HepG2 (cell line): ENCODE data around the gene PEPD. TPM values are rescaled to one million over a fixed set of nuclear protein-coding genes. Genes with fewer than 3 reads are reported as not detected.
"Not testable (repeated sequence)": the region's sequence is repeated elsewhere in the genome, so short reads cannot be mapped to it uniquely, and the experiment has no call there.

Source experiments
- ATAC-seq: fragments of 200-7000 bp; cut with Tn5 transposase; 3 replicates; pipeline ENCODE4 v1.9.1; 2020; ENCODE audit warnings: mild to moderate bottlenecking, moderate library complexity
- BruUV-seq: library from RNA; stranded (reverse); fragments of 400-500 nt; replicated peaks from 2 replicates; lab custom pipeline; 2021; lab: Mats Ljungman, UMichigan
- CTCF ChIA-PET: fragments of 300-600 bp; formaldehyde crosslinking; extraction: SDS; loops from one replicate; lab custom pipeline; 2021; ENCODE audit warnings: low total read pairs, inconsistent platforms, low intra/inter-chr PET ratio; lab: Yijun Ruan, JAX
- POLR2A ChIA-PET: fragments of 350-600 bp; sonication (Branson Sonifier 250); formaldehyde crosslinking; loops from one replicate; lab custom pipeline; 2020; ENCODE audit warnings: antibody characterized with exemption, inconsistent platforms; lab: Yijun Ruan, JAX
- DNase-seq: peaks from one replicate; pipeline ENCODE4 v3.0.0-alpha.2; 2015; ENCODE audit warnings: low spot score
- FAIRE-seq: peaks from 3 replicates; lab custom pipeline; 2011; peaks lifted over from hg19 to GRCh38; lab: Jason Lieb, UNC
- H2AFZ ChIP-seq: one replicate; pipeline ENCODE4 v1.6.1; 2011; ENCODE audit warnings: low read length, inconsistent platforms
- H3K27ac ChIP-seq: fragments of 300-600 bp; 3 replicates; pipeline ENCODE4 v1.8.0; 2011; ENCODE audit warnings: mixed run types, mild to moderate bottlenecking, mixed read lengths, low read length, inconsistent platforms; ENCODE audit not compliant: insufficient read depth; ENCODE audit errors: extremely low read length
- H3K27me3 ChIP-seq, 2 experiments: fragments of 200-600 bp in 1 of 2; 2 replicates in 1 of 2; 3 replicates in 1 of 2; pipeline versions ENCODE4 v1.6.0 to v1.8.0; 2011; ENCODE audit warnings: low read length in 2 of 2, mild to moderate bottlenecking in 2 of 2, moderate library complexity in 2 of 2, inconsistent platforms in 1 of 2; ENCODE audit not compliant: insufficient read depth in 2 of 2, control insufficient read depth in 1 of 2
- H3K36me3 ChIP-seq, 2 experiments: fragments of 200-600 bp in 1 of 2; replicated peaks in 1 of 2; 2 replicates in 1 of 2; 3 replicates in 1 of 2; pipeline versions ENCODE4 v1.5.1 to v1.8.0; 2011; ENCODE audit warnings: low read length in 2 of 2, inconsistent platforms in 1 of 2; ENCODE audit not compliant: insufficient read depth in 2 of 2, control insufficient read depth in 1 of 2
- H3K4me1 ChIP-seq: 2 replicates; pipeline ENCODE4 v1.5.1; 2012; ENCODE audit warnings: low read length, inconsistent platforms; ENCODE audit not compliant: insufficient read depth
- H3K4me2 ChIP-seq: 2 replicates; pipeline ENCODE4 v1.6.0; 2011; ENCODE audit warnings: low read depth, low read length, inconsistent platforms
- H3K4me3 ChIP-seq, 3 experiments: fragments of 200-600 bp in 1 of 3; sonication (generic), shearing (Covaris generic) in 1 of 3; replicated peaks in 1 of 3; 2 replicates each; pipeline ENCODE4 v1.5.1; 2011 to 2016; ENCODE audit warnings: low read length in 3 of 3, inconsistent platforms in 2 of 3, low read depth in 2 of 3, mild to moderate bottlenecking in 2 of 3, control low read depth in 1 of 3, mixed read lengths in 1 of 3; ENCODE audit not compliant: insufficient read depth in 1 of 3
- H3K79me2 ChIP-seq: one replicate; pipeline ENCODE4 v1.6.1; 2011; ENCODE audit warnings: low read length, inconsistent platforms; ENCODE audit not compliant: insufficient read depth
- H3K9ac ChIP-seq: 2 replicates; pipeline ENCODE4 v1.6.0; 2011; ENCODE audit warnings: mild to moderate bottlenecking, low read depth, low read length, inconsistent platforms; ENCODE audit not compliant: insufficient read depth
- H3K9me3 ChIP-seq: 2 replicates; pipeline ENCODE4 v1.5.1; 2012; ENCODE audit warnings: mild to moderate bottlenecking, low read length
- H4K20me1 ChIP-seq: 2 replicates; pipeline ENCODE4 v1.6.0; 2011; ENCODE audit warnings: inconsistent platforms, mild to moderate bottlenecking, low read length, moderate library complexity; ENCODE audit not compliant: insufficient read depth
- AHDC1 ChIP-seq: sonication (generic); formaldehyde crosslinking; IDR thresholded peaks from 2 replicates; pipeline ENCODE4 v1.5.1; 2020; ENCODE audit warnings: mild to moderate bottlenecking, missing genetic modification reagents, borderline replicate concordance
- CC2D1A ChIP-seq: sonication (generic); formaldehyde crosslinking; IDR thresholded peaks from 2 replicates; pipeline ENCODE4 v1.8.1; 2023; ENCODE audit warnings: mild to moderate bottlenecking, missing genetic modification reagents
- MBNL3 ChIP-seq: fragments of 250-450 bp; sonication (Bioruptor Pico); conservative IDR thresholded peaks from 2 replicates; pipeline ENCODE4 v1.8.0; 2022; ENCODE audit warnings: mild to moderate bottlenecking, inconsistent platforms
- MXD1 ChIP-seq: sonication (generic); formaldehyde crosslinking; IDR thresholded peaks from 2 replicates; pipeline ENCODE4 v1.4.0; 2020; ENCODE audit warnings: mild to moderate bottlenecking, missing genetic modification reagents
- NPAS2 ChIP-seq: sonication (generic); formaldehyde crosslinking; IDR thresholded peaks from 2 replicates; pipeline ENCODE4 v1.8.0; 2022; ENCODE audit warnings: mild to moderate bottlenecking, missing genetic modification reagents, borderline replicate concordance
- ZNF251 ChIP-seq: sonication (generic); formaldehyde crosslinking; IDR thresholded peaks from 2 replicates; pipeline ENCODE4 v1.9.0; 2021; ENCODE audit warnings: mild to moderate bottlenecking, missing genetic modification reagents
- ZNF691 ChIP-seq: sonication (generic); formaldehyde crosslinking; IDR thresholded peaks from 2 replicates; pipeline ENCODE4 v1.4.0; 2020; ENCODE audit warnings: missing genetic modification reagents, low read depth, mild to moderate bottlenecking, borderline replicate concordance
- ZNF747 ChIP-seq: sonication (generic); formaldehyde crosslinking; IDR thresholded peaks from 2 replicates; pipeline ENCODE4 v1.8.1; 2023; ENCODE audit warnings: missing genetic modification reagents, mild to moderate bottlenecking, borderline replicate concordance
- ZNF800 ChIP-seq: sonication (generic); formaldehyde crosslinking; IDR thresholded peaks from 2 replicates; pipeline ENCODE4 v1.4.0; 2020; ENCODE audit warnings: missing genetic modification reagents
- WGBS: methylation state at CpG from one replicate; pipeline ENCODE4 v1.1.6; 2017; ENCODE audit warnings: low lambda C conversion rate; 5-methylcytosine and 5-hydroxymethylcytosine counted together
- in situ Hi-C: cut with HindIII; loops from 2 replicates; pipeline ENCODE4 v1.10.0; 2017; ENCODE audit warnings: low pct_unique_long_range_greater_than_20kb; ENCODE audit not compliant: extremely low pct_ligation_motif_present
- intact Hi-C: fragments of 100-400 bp; cut with micrococcal nuclease; formaldehyde crosslinking; loops from one replicate; pipeline ENCODE4 v1.10.0; 2022; ENCODE audit not compliant: unreplicated experiment
- polyA plus RNA-seq, 8 experiments: library from polyadenylated mRNA; depleted of rRNA in 3 of 8; stranded (reverse) in 7 of 8; unstranded in 1 of 8; fragments of >200 nt; fragmentation: Illumina TruSeq in 4 of 8; extraction: Trizol in 4 of 8; gene quantifications; 2 replicates each; pipeline versions ENCODE4 v1.2.1 to v1.2.3, GENCODE V29; 2011 to 2016; ENCODE audit warnings: low read depth in 4 of 8, missing spikeins in 1 of 8, mixed read lengths in 1 of 8; ENCODE audit not compliant: insufficient read depth in 1 of 8
- total RNA-seq, 5 experiments: library from RNA; depleted of rRNA; stranded (reverse); fragments of >200 nt; fragmentation: Illumina TruSeq; extraction: Trizol; gene quantifications; 2 replicates each; pipeline ENCODE4 v1.2.3, GENCODE V29; 2016; ENCODE audit warnings: low read depth in 1 of 5

The PEPD gene
- total and polyA plus RNA-seq, 2 of the 13 experiments (the other 11 are each of a cell fraction or from before 2014, with no cell fraction given), result 60.7 to 75.1 TPM

- H3K9ac ChIP-seq, CTCF ChIA-PET, H3K27ac ChIP-seq, H3K36me3 ChIP-seq, DNase-seq, H3K4me2 ChIP-seq, BruUV-seq, H3K79me2 ChIP-seq, FAIRE-seq, H4K20me1 ChIP-seq, POLR2A ChIA-PET, H3K9me3 ChIP-seq, H3K4me3 ChIP-seq, in situ Hi-C loops, ATAC-seq, H3K4me1 ChIP-seq, H2AFZ ChIP-seq, intact Hi-C loops: not testable (repeated sequence)
- WGBS, result 0% methylated on average over 4 of the region's 4 CpGs
- peaks cover 2 to 41% of the 10 kb centered on the region in 2 experiments; a peak in 3 of 5 replicates for H3K27me3 ChIP-seq
Observed at GRCh38 chr19:33555726-33556125, 34.1 kb upstream of the PEPD start.

GRCh38 chr19:33554821-33555220, 33.2 kb upstream of the PEPD start:
- no peaks in the 10 kb centered on the region for H3K79me2 ChIP-seq
- ChIA-PET CTCF (no interaction called here), POLR2A (no interaction called here)
- H3K9me3 ChIP-seq, result no peaks in the 10 kb centered on the region
- no peak overlapping the region for H3K4me3 ChIP-seq
- no peaks in the 10 kb centered on the region for H4K20me1 ChIP-seq
- H3K27me3 ChIP-seq, result peaks cover 2 to 37% of the 10 kb centered on the region in 2 experiments; a peak in 3 of 5 replicates
- no peak for DNase-seq
- FAIRE-seq, result no peak
- intact Hi-C loops, result no loop called here
- H3K27ac ChIP-seq, result no peak overlapping the region
- BruUV-seq, result no TSS peak
- in situ Hi-C loops, result no loop called here
- H3K4me1 ChIP-seq, result no peaks in the 10 kb centered on the region
- H3K36me3 ChIP-seq, result no peaks in the 10 kb centered on the region
- H3K4me2 ChIP-seq, result no peak overlapping the region
- 32% methylated on average over 6 of the region's 7 CpGs for WGBS
- H2AFZ ChIP-seq, result no peak overlapping the region
- H3K9ac ChIP-seq, result no peak overlapping the region
- ATAC-seq, result no peak
- TF ChIP-seq AHDC1 (CRISPR knock-in tag) (no peak), NPAS2 (CRISPR knock-in tag) (no peak), ZNF251 (no peak), ZNF691 (no peak), ZNF747 (CRISPR knock-in tag) (no peak), ZNF800 (no peak), MXD1 (no peak), MBNL3 (CRISPR knock-in tag) (no peak), CC2D1A (CRISPR knock-in tag) (no peak)
